GM12891 (cell line): ENCODE results near the gene FGF6.

Source experiments
- PAX5 ChIP-seq: IDR thresholded peaks from 2 replicates; pipeline ENCODE4 v1.6.1; 2011; ENCODE audit warnings: low read length, moderate library complexity, mild to moderate bottlenecking; ENCODE audit not compliant: insufficient read depth, severe bottlenecking
- POLR2A ChIP-seq: IDR thresholded peaks from 2 replicates; pipeline ENCODE4 v1.6.1; 2011; ENCODE audit warnings: low read depth, low read length, control low read depth
- POLR2AphosphoS5 ChIP-seq: IDR thresholded peaks from 2 replicates; pipeline ENCODE4 v1.6.1; 2011; ENCODE audit warnings: low read depth, low read length, control low read depth
- TAF1 ChIP-seq: IDR thresholded peaks from 2 replicates; pipeline ENCODE4 v1.6.1; 2011; ENCODE audit warnings: low read depth, low read length, control low read depth

GRCh38 chr12:4440187-4440941 is 5.3 kb downstream of the FGF6 start:
- TF ChIP-seq POLR2AphosphoS5 (no peak), POLR2A (no peak), TAF1 (no peak), PAX5 (no peak)
